DOHH2 (cell line): ENCODE measurements around the gene SPATS1.

ENCODE experiments used
- EZH2phosphoT487 ChIP-seq: fragments of 200-600 bp; sonication (generic); IDR thresholded peaks from 2 replicates; pipeline ENCODE4 v1.6.1; 2017; ENCODE audit warnings: borderline replicate concordance, mild to moderate bottlenecking, antibody characterized with exemption, low read length, moderate library complexity, mixed read lengths
- TF ChIP-seq, protein P1 (sequence below): fragments of 200-600 bp; sonication (generic); IDR thresholded peaks from one replicate; pipeline ENCODE4 v1.5.1; 2014; ENCODE audit warnings: antibody characterized with exemption, mild to moderate bottlenecking, low read depth, low read length; ENCODE audit not compliant: poor library complexity, severe bottlenecking

DNA sequence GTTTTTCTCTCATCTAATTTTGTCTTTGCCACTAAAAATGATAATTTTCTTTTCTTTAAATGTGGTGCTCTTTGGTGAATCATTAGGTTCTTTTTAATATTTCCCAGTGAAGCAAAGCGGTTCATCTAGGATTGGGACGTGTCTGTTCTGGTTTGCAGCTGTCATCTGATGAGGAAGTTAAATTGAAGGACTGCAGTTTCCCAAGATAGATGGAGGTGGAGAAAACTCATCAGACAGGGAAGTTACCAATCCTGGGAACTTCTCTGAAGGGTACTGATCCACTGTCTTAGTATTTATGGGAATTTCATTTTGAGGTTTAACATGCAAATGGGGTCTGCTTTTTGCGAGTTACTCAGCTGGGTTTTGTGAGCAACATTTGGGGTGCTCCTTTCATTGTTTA is 26.9 kb upstream of the SPATS1 start:
- TF ChIP-seq, protein P1, sequence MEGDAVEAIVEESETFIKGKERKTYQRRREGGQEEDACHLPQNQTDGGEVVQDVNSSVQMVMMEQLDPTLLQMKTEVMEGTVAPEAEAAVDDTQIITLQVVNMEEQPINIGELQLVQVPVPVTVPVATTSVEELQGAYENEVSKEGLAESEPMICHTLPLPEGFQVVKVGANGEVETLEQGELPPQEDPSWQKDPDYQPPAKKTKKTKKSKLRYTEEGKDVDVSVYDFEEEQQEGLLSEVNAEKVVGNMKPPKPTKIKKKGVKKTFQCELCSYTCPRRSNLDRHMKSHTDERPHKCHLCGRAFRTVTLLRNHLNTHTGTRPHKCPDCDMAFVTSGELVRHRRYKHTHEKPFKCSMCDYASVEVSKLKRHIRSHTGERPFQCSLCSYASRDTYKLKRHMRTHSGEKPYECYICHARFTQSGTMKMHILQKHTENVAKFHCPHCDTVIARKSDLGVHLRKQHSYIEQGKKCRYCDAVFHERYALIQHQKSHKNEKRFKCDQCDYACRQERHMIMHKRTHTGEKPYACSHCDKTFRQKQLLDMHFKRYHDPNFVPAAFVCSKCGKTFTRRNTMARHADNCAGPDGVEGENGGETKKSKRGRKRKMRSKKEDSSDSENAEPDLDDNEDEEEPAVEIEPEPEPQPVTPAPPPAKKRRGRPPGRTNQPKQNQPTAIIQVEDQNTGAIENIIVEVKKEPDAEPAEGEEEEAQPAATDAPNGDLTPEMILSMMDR = no peak
- no peak for TF ChIP-seq EZH2phosphoT487
